HG02970 (cell line): ENCODE measurements around the gene SLC28A3.

ENCODE experiments used
- ATAC-seq: cut with Tn5 transposase; IDR thresholded peaks from one replicate; pipeline ENCODE4 v1.9.1; 2021; ENCODE audit warnings: mild to moderate bottlenecking, moderate library complexity, moderate number of reproducible peaks; ENCODE audit not compliant: unreplicated experiment, low FRiP score

Gene SLC28A3

DNA sequence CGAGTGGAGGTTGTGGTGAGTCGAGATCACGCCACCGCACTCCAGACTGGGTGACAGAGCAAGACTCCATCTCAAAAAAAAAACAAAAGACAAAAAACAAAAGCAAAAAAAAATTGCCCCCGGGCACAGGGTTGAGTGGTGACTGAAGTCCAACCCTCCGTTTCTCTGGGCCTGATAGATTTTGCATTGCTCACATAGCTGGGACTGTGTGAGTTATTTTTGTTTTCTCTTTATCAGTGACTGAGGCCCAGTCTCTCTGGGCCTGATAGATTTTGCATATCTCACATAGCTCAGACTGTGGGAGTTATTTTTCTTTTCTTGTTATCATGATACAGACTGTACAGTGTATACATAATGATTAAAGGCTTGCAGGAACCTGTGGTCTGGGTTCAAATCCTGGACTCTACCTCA is 2.6 kb upstream of the SLC28A3 start:
- no peak for ATAC-seq

DNA sequence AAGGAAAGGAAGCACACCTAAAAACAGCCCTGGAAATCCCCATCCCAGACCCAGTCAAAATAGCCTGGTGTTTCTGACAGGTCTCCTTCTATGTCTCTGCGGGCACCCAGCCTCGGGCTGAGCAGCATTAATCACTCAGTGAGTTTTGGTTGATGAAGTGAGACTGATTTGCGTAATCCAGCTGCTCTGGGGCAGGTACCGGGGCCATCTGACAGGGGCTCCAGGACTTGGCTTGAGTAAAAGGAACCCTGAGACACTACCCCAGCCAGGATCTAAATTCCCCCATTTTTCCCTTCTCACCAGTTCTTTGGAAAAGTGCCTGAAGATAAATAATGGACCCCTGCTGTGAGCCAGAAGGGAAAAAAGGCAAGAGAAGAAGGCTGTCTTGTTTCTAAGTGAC is 596 bp downstream of the SLC28A3 start:
- no peak for ATAC-seq

DNA sequence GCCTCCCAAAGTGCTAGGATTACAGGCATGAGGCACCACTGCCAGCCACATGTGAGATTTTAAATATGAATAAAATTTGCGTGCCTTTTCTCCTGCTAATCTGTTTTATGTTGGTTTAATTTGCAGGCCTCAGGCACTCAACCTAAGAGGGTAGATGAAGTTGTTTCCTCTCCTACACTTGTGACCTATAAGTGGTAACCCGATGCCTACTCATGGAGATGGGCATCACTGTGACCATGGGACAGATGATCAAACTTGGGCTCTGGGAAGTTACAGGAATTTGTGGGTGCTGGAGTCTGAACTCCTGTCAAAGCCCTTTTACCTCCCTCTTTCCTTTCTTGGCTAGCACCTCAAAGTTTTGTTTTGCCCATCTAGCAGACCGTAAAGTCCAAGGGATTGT is 1.1 kb downstream of the SLC28A3 start:
- no peak for ATAC-seq

DNA sequence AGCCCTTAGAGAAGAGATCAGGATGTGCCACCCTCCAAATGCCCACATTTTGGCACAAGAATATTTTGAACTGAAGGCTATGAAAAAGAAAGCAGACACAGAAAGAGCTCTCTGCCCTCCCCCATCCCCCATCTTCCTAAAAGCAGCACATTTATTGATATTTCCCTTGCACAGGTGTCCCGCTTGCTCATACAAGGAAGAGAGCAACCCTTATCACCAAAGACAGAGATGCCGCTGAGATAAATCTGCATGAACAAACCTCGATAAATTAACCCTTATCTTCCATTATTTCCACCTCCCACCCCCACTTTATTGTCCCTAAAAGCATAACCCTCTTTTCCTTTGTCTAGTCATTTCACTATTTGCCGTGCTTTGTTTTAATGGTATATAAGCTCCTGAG is 1.8 kb downstream of the SLC28A3 start:
- ATAC-seq, result no peak

DNA sequence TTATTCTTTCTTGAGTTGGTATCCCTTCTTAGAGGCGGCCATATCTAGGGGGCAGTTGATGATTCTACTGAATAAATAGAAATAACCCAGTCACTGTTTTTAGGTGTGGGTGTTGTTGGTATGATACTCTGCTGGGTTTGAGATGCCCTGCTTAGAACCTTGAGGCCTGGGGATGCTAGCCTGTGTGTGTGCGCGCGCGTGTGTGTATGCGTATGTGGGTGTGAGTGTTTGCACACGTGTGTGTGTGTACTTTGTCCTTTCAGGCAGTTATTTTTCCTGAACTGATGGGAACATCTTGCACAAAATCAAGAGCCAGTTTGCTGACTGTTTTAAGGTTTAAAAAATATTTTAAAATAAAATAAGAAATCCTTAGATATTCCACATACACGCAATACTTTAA is 3.3 kb downstream of the SLC28A3 start:
- ATAC-seq, result no peak

DNA sequence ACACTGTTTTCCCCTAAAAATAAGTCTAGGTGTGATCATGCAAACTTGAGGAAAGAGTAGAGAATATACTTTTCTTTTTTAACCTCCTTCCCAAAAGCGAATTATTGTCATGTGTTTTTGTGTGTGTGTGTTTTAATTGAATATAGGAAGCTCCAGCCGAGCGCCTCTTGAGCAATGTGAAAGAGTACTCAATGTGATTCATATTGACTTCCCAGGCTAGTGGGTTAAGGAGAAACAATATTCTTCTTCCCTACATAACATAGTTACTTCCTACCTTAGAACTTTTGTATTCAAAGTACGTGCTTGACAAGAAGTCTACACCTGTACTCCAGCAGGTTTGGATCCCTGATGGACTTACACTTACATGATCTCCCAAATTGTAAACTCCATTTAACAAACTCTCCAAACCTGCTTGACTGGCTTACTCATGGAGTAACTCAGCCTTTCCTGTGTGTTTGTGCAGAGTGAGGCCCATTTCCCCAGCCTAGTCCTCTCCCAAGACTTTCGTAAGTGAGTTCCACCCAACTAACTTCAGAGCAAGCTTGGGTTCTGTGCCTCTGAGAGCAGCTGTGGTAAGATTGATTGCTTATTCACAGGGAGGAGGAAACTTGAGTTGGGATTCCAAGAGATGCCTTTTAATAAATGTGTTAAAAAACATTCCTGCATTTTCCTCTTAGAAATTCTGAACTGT is 9.3 kb downstream of the SLC28A3 start:
- no peak for ATAC-seq

DNA sequence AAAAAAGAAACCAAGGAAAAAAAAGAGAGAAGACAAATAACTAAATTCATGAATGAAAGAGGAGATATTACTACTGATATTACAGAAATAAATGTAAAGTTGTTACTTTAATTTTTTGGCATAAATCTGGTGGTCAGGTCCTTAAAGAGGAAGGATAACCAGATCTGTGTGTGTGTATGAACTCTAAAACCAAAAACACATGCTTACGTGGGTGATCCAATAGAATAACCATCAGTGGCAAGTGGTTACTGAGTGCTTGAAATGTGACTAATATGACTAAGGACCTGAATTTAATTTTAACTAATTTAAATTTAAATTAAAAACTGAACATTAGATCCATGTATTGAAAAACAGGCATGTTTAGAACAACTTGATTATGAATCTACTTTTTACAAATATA is 10.3 kb downstream of the SLC28A3 start:
- ATAC-seq, result no peak

DNA sequence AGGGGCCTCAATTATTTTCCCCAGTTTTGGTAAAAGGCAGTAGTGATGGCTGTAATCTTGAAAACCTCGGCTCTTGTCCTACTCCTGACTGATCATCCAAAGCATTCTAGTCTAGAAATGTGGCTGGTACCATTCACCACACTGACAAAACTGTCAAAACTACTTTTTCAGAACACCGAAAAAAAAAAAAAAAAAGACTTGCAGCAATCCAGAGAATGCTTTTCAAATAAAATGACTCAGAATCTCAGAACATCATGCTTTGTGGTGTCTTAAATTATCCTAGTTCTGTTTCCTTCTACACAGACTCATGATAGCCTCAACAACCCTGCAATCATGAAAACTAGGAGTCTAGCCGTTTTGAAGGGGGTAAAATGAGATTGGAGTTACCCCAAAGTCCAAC is 13.4 kb downstream of the SLC28A3 start:
- ATAC-seq, result no peak

DNA sequence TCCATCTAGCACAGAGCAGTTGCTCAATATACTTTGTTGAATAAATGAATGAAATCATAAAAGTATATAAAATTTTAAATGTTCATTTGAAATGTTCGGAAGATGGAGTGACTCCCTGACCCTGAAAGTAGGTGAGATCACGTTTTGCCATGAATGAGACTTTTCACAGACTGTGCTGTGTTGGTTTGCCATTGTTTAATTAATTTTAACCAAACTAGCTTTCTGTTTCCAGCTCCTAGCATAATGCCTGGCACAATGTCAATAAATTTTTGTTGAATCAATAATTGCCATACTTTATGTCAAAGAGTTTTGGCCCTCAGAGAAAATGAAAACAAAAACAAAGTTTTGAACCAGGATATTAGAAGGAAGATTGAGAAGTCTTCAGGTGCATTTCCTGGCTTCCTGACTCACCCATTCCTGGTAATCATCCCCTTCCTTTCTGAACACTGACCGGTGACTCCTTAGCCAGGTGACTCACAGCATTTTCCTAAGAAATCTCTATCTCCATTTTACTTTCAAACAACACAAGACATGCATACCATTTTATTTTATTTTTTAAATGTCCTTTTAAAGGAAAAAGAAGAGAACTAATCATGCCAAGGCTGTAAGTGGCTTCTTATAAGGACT is 15.1 kb downstream of the SLC28A3 start:
- ATAC-seq, result no peak

DNA sequence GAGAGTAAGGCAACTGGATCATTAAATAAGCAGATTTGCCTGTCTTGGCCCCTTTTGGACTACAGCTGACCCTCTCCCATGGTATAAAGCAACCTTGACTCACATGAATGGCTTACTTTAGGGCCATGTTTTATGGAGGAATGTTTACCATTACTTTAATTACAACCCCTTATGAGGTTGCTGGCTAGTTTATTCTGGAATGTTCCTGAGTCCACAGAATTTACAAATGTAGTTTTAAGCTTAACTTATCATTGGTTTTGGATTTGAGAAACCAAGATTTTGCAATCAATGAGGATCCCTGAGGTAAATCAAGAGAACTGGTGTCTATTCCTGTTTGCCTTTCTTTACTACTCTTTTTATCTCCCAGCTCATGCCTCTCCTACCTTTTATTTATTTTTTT is 15.7 kb downstream of the SLC28A3 start:
- ATAC-seq, result no peak

DNA sequence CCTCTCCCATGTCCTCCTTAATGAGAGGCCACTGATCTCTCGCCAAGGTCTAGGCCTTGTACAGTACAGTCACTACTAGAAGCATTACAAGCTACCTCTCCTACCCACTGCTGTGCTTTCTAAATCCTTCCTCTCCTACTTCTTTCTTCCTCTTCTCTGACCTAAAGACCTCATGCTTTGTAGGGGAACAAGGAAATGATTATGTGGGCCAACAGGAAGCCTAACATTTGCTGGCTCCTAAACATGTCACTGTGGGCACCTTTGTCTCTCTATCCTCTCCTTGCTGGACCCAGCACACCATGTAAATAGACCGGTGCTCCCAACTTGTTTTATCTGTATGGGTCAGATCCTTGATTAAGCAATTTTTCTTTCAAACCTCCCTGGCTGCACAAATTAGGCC is 16.7 kb downstream of the SLC28A3 start:
- no peak for ATAC-seq

DNA sequence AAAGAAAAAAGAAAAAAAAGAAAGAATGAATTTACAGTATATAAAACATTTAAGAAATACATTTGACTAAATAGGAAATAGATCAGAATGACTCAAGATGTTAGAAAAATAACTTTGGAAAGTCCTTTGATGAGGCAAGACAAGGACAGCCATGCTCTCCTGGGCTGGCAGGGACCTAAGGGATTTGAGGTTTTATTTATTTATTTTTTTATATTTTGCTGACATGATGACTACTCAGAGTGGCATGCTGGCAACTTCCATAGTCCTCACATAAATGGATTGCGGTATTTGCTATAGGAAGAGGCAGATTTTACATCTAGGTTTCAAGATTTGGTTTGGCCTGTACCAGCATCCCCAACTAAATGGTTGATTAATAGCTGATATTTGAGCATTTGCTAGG is 17.7 kb downstream of the SLC28A3 start:
- no peak for ATAC-seq

DNA sequence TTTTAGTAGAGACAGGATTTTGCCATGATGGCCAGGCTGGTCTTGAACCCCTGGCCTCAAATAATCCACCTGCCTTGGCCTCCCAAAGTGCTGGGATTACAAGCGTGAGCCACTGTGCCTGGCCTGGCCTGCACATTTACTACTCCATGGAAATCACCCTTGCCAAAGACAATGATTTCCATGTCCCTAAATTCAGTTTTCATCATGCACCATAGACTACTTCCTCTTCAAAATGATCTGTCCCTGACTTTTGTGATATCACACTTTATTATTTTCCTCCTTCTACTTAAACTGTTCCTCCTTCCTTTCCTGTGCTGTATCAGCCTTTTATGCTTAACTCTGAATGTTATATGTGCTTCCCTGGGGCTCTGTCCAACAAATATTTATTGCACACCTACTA is 20.3 kb downstream of the SLC28A3 start:
- no peak for ATAC-seq

DNA sequence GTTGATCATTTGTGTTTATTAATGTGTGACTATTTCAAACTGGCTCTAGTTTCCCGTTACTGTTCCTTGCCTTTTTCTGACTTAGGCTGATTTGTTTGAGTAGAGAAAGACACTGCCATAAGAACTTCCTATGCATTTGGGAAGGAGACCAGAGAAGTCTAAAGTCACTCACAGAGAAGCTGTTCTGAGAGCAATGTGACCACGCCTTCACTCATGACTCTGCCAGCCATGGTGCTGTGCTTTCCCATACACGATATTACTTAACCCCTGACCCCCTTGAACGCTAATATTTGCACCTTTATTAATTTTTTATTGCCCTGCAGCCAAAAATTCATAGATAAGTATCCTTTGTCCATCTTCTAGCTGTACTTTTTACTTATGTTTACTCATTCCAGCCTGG is 20.9 kb downstream of the SLC28A3 start:
- ATAC-seq, result no peak

DNA sequence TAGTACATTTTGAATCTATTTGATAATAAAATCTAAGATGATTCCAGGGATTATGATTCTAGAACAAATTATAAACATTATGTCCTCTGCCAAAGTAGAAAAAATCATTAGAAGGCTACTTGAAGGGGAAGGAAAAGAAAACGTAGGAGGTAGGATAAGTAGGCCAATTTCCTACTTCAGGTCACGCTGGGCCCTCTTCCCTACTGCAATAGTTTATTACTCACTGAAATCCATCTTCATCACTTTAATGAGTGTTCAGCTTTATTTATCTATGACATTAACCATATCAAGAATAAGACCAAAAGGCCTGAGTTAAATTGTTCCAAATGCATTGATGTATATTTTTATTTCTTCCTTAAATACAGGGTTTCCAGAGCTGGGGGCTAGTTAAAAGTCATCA is 21.6 kb downstream of the SLC28A3 start:
- ATAC-seq, result no peak

DNA sequence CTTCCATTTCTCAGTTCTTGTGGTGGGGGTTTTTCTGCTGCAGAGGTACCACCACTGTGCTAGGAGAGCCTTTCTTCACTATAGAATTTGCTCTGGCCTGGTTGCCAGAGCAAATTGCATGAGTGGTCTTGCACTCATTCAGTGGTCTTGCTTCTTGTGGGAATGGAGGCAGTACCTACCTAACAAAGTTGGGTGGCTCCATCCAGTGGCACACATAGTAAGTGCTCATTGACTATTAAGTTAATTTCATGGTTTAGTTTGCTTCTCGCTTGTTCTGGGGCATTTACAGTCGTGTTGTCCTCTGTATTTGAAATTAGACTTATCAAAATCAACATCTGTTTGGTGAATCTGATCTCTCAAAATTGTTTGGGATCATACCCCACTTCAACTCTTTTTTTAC is 23.0 kb downstream of the SLC28A3 start:
- ATAC-seq, result no peak

DNA sequence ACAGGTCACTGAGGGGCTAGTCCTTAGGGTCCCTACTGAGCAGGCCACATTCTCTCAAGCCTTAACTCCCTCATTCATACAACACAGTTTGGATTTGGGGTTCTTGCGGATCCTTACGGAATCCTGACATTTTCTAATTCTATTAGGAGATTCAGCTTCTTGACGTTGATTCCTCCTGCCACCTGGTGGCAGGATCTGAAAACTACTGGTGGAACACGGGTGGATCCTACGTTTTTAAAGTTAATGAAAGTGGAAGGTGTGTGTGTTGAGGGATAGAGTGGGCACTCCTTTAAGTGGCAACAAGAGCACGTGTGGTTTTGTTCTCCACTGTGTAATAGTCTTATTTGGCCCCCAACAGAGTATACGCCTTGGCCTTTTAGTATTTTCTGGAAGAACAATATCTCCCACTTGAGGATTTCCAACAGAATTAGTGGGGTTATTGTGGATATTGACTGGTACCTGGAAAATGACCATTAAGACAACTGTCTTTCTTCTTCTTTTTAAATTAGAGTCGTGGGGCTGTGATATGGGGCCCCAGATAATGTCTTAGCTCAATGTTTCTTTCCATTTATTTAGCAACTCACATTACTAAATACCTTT is 25.2 kb downstream of the SLC28A3 start:
- no peak for ATAC-seq

DNA sequence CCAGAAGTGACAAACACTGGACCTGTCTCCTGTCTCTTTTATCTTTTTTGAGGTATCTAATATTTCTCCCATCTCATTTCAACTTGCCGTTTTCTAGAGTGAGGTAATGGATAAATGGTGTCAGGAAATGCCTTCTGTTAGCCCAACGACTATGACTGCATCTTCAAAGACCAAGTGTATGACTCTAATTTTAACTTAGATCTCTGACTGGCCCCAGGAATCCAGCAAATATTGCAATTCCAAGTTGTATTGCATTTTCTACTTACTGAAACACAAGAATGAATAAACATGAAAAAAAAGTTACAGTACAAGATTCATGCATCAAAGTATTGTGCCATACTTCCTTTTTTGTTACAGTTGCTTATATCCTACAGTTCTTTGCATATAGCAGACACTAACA is 26.3 kb downstream of the SLC28A3 start:
- ATAC-seq, result no peak

DNA sequence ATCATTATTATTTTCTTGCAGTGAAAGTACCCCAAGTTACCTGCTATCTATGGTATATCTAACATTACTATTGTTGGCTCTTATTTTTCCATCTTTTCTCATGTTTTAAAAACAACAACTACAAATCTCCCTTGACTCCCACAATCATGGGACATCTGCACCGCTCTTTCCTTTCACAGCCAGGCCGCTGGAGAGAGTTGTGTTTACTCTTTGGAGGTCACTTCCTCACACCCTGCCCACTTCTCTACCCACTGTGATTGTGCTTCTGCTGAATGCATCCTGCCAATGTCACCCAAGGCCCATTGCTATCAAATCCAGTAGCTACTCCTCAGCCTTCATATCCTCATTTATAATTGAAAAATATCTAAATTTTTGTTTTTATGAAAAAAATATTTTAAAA is 29.7 kb downstream of the SLC28A3 start:
- ATAC-seq, result no peak

DNA sequence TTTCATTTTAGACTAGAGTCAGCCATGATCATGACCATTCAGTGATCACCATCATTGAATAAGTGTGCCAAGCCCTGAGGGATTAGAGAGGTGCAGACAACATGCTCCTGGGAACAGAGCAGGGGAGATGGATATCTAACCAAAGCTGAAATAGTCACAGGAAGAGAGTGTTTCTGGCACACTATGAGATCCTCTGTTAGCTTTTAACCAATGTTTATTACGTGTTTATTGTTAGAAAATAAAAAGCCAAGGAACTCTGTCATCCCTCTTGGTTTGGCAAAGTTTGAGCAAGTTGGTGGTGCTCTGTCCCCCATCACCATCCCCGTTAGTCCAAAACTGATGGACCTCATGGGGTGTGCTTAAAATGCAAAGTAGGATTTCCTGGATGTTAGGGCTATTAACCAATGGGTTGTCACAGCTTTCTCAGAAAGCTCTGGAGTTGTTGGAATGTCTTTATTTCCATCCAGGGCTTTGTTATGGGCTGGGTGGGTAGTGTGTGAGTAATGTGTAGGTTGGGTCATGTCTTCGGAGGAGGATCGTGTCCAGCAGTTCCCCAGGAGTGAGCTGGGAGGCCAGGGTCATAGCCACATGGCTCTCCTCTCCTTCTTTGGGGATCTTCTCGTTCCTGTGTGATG is 34.9 kb downstream of the SLC28A3 start:
- no peak for ATAC-seq

DNA sequence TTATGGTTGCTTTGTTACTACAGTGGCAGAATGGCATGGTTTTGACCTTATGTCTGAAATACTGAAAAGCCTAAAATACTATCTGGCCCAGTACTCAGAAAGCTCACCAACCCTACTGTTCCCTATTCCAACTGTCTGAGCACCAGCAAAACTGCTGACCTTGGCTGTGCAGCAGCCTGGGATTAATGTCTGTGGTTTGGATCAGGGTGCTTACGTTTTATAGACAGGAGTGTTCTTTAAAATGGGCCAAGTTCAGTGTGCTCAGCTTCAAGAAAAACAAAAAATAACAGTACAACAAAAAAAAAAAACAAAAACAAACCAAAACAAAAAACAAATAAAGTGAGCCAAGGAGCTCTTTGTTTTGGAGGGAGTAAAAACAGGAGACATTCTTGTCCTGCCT is 36.4 kb downstream of the SLC28A3 start:
- ATAC-seq, result no peak

DNA sequence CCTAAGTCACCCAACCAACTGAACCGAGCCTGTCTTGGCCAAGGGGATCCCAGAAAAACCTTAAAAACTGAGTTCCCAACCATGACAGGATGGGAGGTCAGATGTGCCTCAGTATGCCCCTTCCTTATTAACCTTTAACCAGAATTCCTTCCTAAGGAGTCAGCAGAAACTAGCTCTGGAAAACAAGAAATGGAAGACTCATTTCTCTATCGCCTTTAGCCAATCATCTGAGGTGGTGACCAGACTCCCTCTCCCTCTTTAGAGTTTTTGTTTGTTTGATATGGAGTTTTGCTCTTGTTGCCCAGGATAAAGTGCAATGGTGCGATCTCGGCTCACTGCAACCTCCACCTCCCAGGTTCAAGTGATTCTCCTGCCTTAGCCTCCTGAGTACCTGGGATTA is 37.5 kb downstream of the SLC28A3 start:
- ATAC-seq, result no peak
